ENCODE results near the gene ZNF138.
"Not testable (repeated sequence)": the region's sequence is repeated elsewhere in the genome, so short reads cannot be mapped to it uniquely, and the experiment has no call there.

The ZNF138 gene

DNA sequence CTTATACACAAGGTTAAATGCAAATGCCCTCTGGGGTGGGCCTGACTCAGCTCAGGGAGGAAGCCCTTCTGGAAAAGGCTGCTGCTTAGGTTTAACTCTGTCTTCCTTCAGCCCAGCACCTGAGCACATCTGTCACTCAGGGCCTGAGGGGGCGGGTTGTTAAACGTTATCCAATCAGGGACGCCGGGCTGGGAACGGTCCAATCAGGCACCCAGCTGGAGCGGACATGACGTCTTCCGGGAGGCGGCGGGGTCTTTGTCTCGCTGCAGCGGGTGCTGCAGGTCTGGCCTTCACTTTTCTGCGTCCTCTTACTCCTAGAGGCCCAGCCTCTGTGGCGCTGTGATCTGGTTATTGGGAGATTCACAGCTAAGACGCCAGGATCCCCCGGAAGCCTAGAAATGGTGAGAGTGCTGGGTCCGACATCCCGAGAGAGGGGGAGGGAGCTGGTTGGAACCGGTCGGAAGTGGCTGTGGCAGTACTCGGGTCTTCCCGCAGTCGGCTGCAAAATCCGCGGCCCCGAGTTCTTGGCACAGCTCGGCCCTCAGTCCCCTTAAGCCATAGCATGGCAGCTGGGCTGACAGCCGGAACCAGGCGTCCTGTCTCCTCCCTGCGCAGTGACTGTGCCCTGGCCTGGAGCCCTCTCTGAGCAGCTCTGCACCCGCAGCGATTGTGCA lies at the start of gene ZNF138:
ZNF138 (plus strand) TSS at position 258 of the 674 bp plus-strand sequence; CDS start at position 399, 141 bp downstream.
- peak; percentile 86 to 90 for DNase-seq (ENCODE audit: low read depth in 2 of 2)

DNA sequence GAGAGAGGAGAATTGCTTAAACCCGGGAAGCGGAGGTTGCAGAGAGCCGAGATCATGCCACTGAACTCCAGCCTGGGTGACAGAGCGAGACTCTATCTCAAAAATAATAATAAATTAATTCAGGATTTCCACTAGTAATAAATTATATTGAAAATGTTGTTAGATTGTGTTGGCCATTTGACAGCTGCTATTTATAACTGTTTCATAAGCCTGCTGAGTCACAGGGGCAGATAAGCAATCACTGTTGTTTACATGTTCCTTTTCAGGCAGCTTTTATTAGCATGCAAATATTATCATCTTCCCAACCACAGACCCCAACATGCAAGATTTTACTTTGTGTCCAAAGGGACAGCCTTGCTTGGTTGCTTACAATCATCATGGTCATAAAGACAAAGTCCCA lies 49.5 kb upstream of the ZNF138 start:
- no peak for DNase-seq (ENCODE audit: low read depth in 2 of 2)

DNA sequence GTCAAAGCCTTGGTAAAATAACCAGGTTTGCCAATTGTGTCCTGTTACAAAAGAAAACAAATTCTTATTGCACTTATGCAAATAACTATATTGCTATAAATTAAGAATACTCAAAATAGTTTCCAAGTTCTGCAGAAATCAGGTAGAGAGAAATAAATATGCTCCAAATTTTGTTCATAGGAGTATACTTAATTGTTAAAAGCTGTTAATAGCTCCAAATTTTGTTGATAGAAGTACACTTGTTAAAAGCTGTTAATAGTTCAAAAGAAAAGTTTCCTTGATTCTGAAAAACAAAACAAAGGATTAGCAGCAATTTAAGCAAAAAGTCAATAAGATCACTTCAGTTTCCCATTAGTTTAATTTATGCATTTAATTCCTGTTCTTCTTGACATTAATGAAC lies 46.4 kb upstream of the ZNF138 start:
- no peak for DNase-seq (ENCODE audit: low read depth in 2 of 2)

DNA sequence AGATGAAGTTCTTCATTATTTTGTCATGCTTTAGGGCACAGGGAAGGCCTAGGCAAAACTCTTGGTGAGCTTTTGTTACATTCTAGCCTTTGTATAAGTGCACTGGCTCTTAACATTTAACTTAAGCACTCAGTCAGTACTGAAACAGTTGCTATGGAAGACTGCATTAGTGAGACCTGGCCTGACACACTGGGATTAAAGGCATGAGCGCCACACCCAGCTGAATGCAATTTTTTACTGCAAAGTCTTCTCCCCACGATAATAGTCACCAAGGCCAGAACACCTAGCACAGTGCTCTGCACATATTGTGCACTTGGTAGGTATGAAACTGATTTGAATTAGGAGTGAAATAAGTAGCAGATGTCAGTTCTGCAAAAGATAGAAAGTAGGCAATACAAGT lies 41.2 kb upstream of the ZNF138 start:
- DNase-seq (ENCODE audit: low read depth in 2 of 2): no peak

DNA sequence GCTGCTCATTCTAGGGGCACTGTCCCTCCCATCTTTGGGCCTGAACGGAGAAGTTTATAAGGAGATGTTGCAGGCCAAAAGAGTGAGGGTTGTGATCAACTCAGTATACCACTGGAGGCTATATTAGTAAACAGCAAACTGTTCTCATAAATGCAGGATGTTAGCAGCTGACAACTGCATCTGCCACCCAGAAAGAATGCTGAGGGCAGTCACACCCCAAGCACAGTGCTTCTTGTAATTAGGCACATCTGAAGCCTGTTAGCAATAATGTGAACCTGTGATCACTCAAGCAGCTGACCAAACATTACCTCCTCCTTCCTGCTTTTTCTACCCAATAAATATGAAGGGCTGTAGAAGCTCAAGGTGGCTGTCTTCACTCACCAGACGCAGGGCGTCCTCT lies 38.4 kb upstream of the ZNF138 start:
- DNase-seq (ENCODE audit: low read depth in 2 of 2): no peak

DNA sequence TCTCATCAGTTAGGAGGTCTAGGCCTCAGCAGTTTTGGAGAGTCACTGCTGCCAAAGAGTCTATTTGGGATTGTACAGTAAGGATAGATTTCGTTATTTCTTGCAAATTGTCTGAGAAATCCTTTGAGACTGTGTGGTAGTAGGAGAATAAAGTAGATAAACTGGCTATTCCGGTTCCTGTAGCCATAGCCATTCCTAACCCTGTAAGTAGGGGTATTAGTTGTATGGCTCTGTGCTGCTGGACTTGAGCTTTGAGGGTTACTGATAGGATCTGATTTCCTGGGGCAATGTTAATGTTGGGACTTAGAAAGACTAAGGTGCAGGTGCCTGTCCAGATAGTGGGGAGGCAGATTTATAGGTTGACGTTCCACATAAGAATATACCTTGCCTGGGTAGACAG lies 36.1 kb upstream of the ZNF138 start:
- no peak for DNase-seq (ENCODE audit: low read depth in 2 of 2)

DNA sequence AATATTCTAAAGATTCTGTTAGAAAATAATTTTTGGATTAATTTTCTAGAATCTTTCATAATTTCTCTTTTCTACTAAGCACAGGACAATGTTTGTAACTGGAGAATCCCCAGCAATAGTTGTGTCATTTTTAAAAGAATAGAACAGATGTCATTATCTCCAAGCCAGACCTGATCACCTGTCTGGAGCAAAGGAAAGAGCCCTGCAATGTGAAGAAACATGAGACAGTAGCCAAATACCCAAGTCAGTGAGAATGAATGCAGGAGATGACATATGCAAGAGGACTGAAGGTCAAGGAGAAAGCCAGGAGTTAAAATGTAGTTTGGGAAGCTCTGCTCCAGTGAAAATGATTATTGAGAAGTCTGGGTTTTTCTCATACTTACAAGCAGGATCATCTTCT lies 25.4 kb upstream of the ZNF138 start:
- no peak for DNase-seq (ENCODE audit: low read depth in 2 of 2)

DNA sequence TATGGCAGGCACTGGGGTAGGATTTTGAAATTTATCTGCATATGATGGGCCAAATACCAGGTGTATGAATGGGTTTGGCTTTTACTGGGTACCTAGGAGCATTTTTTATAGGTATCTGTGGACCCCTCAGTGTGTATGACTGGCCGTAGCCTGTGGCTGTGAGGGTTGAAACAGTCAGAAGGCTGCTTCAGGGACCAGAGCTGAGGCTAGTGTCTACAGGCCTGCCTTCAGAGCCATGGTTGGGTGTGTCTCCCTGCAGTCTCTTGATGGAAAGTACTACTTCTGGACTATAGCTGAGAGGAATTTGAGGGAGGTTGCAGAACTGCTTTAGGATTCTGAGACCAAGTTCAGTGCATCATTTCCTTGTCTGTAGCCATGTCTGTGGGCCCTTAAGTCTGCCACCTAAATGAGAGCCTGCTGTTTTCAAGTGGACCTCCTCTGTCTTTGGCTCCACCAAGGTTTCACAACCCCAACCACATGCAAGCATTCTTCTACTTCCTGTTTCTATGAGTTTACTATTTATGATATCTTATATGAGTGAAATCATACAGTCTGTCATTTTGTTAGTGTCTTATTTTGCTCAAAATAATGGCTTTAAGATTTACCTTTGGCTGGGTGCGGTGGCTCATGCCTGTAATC lies 19.9 kb upstream of the ZNF138 start:
- no peak for DNase-seq (ENCODE audit: low read depth in 2 of 2)

DNA sequence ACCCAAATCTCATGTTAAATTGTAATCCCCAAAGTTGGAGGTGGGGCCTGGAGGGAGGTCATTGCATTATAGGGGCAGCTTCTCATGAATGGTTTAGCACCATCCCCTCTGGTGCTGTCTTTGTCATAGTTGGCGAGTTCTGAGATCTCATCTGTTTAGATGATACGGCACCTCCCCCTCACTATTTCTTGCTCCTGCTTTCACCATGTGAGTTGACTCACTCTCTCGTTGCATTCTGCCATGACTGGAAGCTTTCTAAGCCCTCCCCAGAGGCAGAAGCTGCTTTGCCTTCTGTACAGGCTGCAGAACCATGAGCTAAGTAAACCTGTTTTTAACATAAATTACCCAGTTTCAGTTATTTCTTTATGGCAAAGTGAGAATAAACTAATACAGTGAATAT lies 18.9 kb upstream of the ZNF138 start:
- DNase-seq (ENCODE audit: low read depth in 2 of 2): no peak

DNA sequence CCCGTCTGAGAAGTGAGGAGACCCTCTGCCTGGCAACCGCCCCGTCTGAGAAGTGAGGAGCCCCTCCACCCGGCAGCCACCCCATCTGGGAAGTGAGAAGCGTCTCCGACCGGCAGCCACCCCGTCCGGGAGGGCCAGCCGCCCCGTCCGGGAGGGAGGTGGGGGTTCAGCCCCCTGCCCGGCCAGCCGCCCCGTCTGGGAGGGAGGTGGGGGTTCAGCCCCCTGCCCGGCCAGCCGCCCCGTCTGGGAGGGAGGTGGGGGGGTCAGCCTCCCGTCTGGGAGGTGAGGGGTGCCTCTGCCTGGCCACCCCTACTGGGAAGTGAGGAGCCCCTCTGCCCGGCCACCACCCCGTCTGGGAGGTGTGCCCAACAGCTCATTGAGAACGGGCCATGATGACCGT lies 9.4 kb upstream of the ZNF138 start:
- not testable (repeated sequence) for DNase-seq (ENCODE audit: low read depth in 2 of 2)

DNA sequence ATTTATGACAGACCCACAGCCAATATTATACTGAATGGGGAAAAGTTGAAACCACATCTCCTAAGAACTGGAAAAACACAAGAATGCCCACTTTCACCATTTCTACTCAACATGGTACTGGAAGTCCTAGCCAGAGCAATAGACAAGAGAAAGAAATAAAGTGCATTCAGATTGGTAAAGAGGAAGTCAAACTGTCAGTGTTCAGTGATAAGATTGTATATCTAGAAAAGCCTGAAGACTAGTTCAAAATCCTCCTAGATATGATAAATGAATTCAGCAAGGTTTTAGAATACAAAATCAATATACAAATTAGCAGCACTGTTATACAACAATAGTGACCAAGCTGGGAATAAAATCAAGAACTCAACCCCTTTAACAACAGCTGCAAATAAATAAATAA lies 6.9 kb upstream of the ZNF138 start:
- no peak for DNase-seq (ENCODE audit: low read depth in 2 of 2)

DNA sequence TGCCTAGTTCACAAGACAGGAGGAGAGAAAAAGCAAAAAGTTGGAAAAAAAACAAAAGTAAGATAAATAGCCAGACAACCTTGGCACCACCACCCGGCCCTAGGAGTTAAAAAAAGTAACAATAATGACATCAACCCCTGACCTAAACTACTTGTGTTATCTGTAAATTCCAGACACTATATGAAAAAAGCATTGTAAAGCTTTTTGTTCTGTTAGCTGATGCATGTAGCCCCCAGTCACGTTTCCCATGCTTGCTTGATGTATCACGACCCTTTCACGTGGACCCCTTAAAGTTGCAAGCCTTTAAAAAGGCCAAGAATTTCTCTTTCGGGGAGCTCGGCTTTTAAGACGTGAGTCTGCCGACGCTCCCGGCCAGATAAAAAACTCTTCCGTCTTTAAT lies 5.0 kb upstream of the ZNF138 start:
- not testable (repeated sequence) for DNase-seq (ENCODE audit: low read depth in 2 of 2)

DNA sequence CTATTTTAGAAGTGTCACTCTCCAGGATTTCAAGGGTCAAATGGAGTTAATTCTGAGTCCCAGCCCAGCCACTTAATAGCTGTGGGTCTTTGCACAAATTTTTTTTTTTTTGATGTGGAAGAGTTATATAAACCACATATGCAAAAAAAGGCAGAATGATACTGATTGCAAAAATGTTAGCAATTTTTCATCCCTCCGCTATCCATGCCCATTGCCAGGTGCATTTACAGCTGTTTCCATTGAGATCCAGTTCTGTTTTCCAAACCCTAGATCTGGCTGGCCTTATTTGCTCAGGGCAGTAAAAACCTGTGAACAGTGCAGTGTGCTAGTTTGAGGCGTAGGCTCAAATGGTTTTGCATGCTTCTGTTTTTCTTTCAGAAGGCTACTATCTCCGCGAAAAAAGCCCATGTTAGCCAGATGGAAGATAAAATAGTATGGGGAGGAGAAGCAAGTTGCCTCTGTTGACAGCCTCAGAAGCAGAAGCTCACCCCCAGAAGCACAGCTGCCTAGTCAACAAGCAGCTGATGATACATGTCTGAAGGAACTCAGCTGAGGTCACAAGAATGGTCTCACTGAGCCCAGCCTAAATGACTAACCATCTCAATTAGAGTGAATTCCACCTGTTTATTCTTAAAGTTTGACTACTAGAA lies 997 bp upstream of the ZNF138 start:
- no peak for DNase-seq (ENCODE audit: low read depth in 2 of 2)

DNA sequence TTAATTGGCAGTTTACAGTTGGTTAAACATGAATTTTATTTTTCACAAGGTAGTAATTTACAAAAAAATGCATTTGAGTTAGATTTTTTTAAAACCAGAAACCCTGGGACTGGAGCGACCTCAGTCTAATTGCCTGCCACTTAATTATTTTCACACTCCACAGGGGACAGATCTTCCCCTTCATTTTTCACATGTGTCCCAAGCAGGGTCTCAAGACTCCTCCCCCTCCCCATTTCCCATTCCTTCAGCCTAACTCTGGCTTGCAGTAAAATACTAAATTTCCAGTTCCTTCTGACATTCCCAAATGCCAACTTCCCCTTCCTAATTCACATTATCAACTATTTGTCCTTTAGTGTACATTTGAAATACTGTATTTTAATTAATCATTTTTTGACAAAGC lies 948 bp downstream of the ZNF138 start:
- no peak for DNase-seq (ENCODE audit: low read depth in 2 of 2)

DNA sequence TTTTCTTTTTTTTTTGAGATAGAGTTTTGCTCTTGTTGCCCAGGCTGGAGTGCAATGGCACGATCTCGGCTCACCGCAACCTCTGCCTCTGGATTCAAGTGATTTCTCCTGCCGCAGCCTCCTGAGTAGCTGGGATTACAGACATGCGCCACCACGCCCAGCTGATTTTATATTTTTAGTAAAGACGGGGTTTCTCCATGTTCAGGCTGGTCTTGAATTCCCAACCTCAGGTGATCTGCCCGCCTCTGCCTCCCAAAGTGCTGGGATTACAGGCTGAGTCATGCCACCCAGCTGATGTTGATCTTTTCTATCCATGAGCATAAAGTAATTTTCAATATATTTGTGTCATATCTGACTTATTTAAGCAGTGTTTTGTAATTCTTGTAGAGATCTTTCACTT lies 4.9 kb downstream of the ZNF138 start:
- DNase-seq (ENCODE audit: low read depth in 2 of 2): not testable (repeated sequence)

DNA sequence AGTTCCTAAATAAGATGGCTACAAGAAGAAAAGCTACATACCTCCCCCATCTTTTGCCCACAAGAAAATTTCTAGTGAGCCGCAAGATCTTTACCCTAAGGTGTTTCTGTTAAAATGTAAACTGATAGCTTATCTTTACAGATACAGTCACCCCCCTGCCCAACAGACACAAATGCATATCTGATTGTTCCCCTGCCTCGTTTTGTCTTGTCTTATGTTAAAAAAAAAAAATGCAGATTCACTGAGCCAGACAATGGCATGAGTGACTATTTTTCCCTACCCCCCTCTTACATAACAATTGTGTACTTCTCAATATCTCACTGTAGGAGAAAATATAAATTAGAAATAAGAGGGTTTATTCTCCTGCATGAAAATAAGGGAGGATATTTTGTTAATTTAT lies 8.5 kb downstream of the ZNF138 start:
- DNase-seq (ENCODE audit: low read depth in 2 of 2): no peak

DNA sequence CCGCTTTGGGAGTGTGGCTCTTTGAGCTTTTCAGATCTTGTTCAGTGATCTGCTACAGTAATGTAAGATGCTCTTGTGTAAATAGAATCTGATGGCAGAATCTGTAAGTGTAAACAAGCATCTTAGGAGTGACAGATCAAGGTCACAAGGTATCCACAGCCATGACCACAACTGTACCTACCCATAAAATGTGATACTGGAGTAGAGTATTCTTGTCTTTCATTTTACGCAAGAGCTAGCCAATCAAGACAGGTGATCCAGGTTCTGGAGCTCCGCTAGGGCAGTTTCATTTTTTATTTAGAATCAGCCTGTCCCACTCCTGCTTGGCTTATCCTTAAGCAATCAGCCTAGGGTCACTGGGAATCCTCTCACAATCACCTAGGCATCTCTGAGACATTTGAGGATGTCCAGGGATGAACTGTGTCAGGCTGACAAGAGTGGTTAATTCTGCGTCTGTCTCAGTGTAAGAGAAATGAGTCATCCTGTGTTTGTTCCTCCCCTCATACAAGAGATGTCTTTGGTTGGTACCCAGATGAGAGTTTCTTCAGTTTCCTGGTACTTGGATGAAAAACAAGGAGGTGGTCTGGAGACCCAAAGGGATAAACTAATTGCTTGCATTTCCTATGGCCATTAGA lies 13.6 kb downstream of the ZNF138 start:
- DNase-seq (ENCODE audit: low read depth in 2 of 2): no peak

DNA sequence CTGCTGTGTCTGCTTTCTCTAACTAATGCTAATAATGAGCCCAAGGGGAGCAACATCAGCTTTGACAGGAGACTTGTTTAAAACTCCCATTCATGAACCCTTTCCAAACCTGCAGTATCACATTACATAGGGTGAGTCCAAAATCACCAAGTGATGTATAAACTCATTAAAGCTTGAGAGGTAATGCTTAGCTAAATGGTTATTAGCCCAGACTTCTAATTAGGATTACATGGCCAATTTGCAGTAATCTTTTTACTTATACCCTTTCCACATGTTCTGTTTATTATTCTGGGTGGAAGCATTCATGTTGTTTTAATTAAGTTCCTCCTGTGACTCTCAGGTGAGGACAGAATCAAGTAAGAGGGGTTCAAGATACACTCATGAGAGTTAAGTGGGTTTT lies 17.5 kb downstream of the ZNF138 start:
- no peak for DNase-seq (ENCODE audit: low read depth in 2 of 2)

DNA sequence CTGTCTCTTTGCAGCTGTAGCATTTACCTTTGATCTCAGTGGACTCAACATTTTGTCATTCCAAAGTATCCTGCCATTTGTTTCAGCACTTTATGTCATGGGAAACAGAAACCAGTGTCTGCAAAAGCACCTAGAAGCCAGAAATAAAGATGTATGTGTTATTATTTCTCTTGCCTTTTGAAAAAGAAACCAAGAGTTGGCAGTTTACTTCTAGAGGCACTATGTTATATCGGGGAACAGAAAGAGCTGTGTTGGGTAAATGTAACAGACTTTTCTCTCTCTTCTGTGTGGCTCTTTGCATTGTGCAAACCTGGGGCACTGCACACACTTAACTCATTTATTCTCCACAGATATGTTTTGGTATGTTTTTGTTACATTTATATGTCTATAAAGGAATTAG lies 36.7 kb downstream of the ZNF138 start:
- no peak for DNase-seq (ENCODE audit: low read depth in 2 of 2)

DNA sequence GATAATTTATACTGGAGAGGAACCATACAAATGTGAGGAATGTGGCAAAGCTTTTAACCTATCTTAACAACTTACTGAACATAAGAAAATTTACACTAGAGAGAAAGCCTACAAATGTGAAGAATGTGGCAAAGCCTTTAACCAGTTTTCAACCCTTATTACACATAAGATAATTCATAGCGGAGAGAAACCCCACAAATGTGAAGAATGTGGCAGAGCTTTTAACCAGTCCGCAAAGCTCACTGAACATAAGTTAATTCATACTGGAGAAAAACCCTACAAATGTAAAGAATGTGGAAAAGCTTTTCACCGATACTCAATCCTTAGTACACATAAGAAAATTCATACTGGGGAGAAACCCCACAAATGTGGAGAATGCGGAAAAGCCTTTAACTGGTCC lies 37.9 kb downstream of the ZNF138 start:
- DNase-seq (ENCODE audit: low read depth in 2 of 2): no peak

DNA sequence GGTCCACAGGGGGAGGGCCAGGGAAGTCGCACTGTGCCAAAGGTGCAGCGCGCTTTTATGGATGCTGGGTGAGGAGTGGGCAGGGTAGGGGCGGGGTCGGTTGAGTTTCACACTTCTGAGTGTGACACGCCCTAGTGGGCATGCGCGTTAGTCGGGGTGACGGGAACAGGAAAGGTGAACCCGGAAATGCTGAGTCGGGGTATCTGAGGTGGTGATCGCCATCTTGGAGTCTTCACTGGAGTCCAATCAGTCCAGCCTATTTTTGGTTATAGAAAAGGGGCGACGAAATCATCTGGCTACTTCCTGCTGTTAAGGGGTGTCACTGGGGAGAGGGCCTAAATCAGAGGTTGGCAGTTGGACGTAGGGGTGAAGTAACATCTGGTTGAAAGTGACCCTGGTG lies 40.8 kb downstream of the ZNF138 start:
- no peak for DNase-seq (ENCODE audit: low read depth in 2 of 2)

DNA sequence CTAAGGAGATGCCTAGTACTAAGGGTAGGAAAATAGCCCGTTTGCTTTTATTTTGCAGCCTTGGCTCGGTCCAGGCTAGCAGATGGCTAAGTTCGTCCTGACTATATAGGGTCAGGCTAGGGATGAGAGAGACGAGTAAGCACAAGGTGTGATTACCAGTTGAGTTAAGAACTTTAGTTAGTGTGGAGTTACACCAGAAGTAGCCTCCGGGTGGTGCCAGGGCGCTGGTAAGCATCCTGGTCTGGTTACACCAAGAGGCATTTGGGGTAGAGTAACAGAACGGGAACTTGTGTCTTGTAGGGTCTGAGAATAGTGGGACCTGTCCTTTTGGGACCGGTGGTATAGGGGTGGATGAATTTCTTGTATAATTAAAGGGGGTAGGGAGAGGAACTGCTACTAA lies 41.6 kb downstream of the ZNF138 start:
- DNase-seq (ENCODE audit: low read depth in 2 of 2): not testable (repeated sequence)

DNA sequence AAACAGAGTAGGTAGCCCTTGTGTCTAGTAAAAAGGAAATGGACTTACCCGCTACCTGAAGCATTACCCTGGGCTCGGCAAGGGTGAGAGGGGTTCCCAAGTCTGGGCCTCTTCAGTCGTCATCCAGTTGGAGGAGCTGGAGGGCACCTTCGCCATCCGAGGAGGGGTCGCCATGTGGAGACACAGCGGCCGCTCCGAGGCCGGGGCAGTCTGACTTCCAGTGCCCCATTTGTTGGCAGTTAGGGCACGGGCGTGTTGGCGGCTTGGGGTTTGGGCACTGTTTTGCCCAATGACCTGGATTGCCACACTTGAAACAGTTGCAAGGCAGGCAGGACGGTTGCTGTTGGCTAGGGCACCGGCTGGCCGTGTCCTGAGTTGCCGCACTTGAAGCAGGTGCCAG lies 43.8 kb downstream of the ZNF138 start:
- not testable (repeated sequence) for DNase-seq (ENCODE audit: low read depth in 2 of 2)

Data from stimulated activated CD8-positive, alpha-beta memory T cell treated with anti-CD3 and anti-CD28 coated beads, Interleukin-15, amount 100 ng/mL, for 48 hours (primary cell).